Bone marrow (tissue), 2 donors: ENCODE data around the gene HPS1.

Experiments used
- DNase-seq, 2 donors: peaks; one replicate each; lab custom pipeline; 2025; lab: John Stamatoyannopoulos, UW

HPS1 gene

DNA sequence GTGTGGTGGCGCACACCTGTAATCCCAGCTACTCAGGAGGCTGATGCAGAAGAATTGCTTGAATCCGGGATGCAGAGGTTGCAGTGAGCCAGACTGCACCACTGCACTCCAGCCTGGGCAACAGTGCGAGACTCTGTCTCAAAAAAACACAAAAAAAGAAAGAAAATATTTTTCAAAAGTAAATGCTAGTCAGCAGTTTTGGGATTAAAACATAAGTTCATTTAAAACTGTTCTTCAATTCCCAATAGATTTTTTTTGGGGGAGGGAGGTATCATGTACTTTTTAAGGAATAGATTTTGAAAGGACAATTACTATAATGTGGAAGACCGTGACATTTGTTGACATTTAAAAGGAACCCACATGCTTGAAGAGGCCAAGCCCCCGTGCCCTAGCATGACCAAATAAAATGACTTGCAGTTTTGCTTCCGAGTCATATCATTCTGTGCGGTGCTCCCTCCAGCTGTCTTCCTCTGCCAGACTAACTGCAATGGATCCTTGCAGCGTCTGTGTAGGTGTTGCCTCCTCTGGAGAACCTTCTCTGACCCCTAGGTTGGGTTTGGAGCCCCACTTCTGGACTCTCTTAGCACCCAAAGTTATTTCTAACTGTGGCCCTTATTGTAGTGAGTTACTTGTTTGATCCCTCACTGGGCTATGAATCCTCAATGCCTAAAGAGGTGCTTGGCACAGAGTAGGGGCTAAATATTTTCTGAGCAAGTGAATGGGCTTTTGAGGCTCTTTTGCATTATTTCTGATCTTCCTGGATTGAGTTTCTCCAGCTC is 17.4 kb upstream of the HPS1 start:
- no peak for DNase-seq

DNA sequence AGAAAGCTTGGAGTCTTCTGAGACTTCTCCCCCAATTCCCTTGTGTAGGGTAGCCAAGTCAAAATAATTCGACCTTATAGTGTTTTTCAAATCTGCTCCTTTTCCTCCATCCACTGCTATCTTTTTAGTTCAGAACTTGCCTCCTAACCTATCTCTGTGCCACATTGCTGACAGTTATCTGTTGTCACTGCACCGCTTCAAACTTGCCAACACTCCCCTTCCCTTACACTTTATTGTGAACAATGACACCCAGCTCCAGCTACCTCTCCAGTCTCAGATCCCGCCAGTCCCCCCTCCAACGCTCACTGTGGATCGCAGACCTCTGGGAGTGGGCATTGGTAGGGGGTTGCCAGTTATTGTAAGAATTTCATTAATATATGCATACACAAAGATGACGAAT is 16.3 kb upstream of the HPS1 start:
- no peak for DNase-seq

DNA sequence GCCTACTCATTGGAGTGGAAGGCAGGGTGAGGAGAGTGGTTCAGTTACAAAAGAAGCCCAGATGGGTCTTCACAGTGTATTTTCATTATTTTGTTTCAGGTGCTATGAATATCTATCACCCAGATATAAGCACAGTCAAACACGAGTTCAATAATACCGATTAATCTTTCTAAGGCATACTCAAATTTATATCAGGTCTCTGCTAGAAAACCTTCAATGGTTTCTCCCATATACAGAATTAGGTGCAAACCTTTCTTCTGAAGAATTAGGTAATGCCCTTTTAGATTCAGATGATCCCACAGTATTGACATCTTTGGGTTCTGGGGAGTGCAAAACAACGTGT is 14.7 kb upstream of the HPS1 start:
- no peak for DNase-seq

DNA sequence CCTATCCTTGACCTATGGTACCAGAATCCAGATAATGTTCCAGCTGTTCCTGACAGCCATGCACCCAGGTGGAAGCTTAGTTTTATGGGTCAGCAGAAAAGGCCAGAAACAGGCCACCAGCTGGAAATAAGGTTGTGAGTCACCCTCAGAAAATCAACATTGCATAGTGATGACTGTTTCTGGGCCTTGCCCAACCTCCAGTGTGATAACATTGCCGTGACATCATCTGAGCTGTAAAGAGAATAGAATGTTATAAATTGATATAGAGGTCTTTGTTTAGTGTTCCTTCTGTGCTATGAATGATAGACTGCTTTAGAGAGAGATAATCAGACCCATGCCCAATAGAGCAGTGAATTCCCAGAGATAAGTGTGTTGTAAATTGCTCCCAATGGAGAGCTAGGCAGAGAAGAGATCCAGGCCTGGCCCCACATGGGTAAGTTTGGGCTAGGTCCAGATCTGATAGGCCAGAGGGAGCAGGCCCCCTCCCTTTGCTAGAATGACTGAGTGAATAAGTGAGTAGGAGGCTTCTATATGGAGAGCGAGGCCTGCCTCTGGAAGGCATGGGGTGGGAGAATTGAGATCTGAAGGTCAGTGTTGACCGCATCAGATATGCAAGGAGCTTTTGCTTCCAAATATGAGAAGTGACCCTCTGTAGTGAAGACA is 14.2 kb upstream of the HPS1 start:
- DNase-seq: no peak

DNA sequence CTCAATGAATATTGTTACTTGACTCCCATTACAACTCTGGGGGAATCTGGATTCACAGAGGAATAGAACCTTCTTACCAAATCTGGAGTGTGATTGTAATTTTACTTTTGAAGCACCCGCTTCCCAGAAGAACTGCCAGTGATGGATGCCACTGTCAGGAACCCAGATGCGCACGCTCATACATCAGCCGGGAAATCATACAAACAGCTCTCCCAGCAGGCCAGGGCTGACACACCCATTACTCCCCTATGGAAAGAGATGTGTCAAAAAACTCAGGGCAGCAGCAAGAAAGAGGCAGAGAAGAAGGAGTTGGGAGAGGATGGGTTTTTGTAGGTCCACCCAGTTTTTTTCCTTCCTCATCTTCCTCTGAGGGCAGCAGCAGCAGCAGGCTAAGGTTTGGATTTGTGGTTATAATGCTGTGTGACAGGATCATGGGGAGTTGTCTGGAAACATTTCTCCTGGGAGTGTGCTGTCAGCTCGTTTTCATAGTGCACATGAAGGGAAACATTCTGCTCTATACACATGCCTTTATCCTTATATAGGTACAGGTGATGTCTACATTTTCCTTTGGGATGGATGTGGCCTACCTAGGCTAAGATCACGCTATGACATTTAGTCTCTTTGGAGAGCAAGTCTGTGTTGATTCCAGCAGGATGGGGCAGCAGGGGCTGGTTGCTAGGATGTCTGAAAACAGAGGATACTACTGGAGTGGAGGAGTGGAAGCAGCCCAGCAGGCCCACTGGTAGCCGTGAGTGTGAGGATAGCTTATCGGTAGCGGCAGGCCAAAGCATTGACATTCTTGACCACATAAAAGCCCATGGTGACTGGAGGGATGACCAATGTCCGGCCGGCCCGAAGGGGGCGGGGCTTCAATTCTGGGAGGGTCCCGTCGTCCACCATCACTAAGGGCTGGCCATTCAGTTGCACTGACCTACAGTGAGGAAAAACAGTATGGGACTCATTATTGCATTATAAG is 12.4 kb upstream of the HPS1 start:
- DNase-seq: no peak

DNA sequence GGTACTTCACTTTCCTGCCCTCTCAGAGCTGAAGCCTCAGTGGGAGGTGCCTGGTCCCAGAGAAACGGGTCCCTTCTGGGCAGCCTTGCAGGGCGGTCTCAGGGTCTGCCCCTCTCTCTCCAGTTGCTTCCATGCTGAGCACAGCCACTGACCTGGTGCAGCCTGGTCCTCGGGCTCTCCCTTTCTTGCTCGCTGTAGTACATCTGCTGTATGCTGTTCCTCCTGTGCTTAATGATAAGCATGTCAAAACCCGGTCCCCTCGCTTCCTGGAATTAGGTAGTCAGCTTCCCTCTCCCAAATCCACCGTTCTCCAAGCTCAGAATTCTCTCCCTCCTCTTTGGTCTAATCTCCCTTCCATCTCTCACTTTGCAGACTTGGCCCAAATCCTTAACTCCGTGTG is 11.0 kb upstream of the HPS1 start:
- DNase-seq: no peak

DNA sequence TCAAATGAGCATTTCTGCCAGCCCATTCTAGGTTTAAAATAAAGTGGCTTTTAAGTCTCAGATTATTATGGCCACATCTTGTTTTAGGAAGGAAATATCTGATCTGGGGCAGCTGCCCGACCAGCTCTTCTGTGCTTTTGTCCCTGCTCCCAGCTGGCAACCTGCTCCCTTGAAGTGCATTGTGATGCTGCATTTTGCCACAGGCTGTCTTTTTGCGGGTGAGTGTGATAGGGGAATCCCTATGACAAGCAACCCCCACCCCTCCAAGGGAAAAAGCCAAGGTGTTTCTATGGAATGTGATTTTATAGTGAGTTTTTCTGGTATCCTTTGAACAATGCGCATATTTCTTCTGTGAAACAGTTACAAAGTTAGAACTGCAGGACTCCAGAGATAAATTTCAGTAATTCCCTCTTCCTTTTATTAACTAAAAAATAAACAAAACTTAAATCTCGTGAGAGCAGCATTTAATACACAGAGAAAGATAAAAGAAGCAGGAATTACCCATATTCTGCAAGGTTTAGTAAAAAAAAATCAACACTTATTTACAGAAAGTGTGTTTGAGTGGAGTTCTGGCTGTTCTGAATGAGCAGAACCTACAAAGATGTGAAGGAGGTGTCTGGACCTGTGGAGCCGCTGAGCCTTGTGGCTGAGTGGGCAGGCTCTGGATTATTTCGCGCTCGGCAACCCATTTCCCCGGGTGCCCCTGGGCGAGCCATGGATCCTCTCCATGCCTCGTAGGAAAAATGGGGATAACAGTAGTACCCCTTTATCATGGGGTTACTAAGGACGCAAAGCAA is 10.1 kb upstream of the HPS1 start:
- no peak for DNase-seq

DNA sequence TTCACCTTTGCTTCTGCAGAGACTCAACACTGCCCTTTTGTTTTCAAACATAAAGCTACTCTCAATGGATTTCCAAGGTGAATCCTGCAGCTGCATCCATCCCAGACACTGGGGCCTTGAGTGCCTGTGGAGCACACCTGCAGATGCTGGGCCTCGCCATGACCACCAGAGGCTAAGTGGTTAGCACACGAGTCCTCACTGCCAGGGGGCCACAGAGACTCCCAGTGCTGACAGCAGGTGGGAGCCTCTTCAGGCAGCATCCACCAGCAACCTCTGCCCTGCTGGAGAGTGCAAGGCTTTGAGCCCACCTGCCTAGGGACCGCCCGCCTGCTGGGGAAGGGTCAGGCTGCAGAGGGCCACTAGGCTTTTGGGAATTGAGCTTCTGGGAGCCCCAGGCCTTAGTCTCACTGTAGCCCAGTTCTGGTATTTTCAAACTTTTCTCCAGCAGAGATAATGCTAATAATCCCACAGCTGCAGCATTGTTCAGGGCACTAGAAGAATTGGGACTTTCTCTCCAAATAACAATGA is 9.4 kb upstream of the HPS1 start:
- DNase-seq: no peak

DNA sequence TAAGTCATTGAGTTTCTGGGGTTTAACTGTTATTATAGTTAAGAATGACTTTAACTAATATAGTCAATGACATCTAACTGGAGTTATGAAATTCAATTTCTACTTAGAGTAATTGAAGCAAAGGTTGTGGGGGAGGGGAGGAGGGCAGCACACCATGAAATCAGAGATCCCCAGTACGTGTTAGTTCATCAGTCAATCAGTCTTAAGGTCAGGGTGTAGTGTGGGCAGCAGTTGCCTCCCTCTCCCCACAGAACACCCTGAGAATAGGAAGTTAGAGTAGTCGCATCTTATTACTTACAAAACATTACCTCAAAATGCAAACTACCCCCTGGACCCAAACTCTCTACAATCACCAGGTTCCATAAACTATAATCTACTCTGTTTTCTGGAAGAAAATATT is 7.0 kb upstream of the HPS1 start:
- no peak for DNase-seq

DNA sequence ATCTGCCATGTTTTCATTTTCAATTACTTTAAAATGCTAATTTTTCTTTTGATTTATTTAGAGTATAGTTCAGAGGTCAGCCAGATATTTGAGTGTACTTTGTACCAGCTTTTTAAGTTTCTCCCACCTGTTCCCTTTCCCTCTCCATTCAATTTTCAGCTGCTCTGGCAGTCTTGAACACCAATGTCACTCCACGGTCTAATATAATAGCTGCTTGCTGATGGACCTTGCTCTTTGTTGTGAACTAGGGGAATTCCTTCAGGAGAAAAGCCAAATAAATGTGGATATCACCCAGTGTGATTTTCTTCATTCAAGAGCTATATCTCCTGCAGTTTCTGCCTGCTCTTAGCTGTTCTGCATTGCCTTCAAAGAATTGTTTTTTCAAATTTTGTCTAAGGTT is 3.9 kb upstream of the HPS1 start:
- DNase-seq: no peak

DNA sequence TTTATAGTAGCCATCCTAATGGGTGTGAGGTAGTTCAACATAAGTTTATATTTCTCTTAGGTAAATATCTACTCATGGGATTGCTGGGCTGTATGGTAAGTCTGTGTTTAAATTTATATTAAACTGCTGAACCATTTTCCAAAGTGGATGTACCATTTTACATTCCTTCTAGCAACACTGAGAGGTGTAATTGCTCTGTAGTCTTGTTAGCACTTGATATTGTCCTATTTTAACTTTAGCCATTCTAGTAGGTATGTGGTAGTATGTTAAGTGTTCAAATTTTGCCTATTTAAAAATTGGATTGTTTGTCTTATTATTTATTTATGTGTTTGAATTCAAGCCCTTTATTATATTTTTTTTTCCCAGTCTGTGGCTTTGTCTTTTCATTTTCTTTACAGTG is 2.6 kb upstream of the HPS1 start:
- no peak for DNase-seq

DNA sequence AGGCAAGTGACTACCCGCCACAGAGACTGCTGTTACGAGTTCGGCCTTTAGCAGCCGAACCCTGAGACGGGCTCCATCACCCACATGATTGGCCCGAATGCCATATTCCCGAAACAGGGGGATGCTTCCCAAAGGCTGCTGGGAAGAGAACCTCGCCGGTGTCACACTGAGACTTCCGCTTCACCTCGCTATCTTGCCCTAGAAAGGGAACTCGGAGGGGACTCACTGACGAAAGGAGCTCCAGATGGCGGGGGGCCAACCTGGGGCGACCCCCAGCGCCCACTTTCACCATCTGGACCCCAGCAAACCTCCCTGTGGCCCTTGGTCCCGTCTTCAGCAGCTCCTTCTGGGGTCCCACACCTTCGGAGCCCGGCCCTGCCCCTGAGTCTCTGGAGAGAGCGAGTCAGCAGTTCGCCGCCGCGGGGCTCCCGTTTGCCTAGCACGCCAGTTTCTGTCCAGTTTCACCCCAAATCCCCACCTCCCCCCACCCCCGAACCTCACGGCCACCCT is 529 bp downstream of the HPS1 start:
- peak; percentile 3 to 60 for DNase-seq

DNA sequence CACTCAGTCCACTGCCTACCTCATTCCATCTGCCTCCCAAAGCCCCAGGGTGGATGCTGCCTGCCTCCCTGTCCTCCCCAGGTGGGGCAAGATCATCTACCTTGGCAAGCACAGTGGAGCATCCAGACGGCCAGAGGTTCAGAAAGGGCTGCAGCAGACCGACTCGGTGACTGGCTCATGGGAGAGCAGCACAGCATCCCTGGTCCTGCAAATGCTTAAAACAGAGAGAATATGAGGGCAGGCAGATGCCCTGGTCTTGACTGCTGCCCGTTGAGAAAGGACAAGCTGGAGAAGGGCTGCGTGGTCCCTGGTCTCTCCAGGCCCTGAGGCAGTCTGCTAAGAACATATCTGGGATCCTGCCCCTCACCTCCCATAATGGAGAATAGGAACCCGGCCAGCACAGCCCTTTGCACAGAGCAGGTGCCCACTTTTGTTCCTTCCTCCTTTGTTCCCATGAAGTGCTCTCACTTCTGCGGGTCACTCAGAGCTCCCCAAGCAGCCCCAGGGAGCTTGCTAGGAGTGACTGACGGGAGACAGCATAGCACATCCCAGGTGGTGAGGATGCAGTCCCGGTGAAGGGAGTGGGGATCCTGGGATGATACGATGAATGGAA is 1.4 kb downstream of the HPS1 start:
- no peak for DNase-seq

DNA sequence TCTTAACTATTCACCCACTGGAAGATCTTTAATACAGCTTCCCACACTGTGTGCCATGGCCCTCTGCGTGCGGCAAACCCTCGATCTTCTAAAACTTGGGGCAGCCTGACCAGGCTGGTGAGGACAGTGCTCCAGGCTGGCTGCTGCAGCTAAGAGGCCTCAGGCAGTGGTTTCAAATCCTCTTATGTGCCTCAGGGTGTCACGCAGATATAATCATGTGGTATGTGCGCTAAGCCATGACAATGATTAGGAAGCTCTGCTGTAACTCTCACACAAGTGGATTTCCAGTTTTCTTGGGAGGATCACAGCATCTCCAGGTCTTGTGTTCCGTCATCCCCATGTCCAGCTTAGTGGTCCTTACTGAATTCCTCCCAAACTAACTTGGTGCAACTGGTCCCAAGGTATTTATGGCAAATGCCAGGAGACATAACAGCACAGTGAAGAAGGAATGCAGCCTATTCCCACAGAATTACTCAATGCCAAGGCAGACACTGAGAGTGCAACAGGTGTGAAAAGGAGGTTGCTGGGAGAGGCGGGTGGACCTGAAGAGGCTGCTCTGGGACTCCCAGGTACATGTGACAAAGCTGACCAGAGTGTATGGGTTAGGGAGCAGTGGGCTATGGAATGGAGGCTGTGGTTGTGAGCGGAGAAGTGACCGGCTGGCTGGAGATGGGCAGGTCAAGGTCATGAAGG is 2.3 kb downstream of the HPS1 start:
- no peak for DNase-seq

DNA sequence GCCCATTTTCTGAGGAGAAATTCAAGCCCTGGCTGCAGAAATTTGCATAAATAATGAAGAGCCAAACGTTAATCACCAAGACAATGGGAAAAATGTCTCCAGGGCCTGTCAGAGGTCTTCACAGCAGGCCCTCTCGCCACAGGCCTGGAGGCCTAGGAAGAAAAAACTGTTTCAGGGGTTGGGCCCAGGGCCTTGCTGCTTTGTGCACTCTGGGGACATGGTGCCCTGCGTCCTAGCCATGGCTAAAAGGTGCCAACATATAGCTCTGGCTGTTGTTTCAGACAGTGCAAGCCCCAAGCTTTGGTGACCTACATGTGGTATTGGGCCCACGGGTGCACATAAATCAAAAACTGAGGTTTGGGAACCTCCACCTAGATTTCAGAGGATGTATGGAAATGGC is 8.0 kb downstream of the HPS1 start:
- DNase-seq: no peak

DNA sequence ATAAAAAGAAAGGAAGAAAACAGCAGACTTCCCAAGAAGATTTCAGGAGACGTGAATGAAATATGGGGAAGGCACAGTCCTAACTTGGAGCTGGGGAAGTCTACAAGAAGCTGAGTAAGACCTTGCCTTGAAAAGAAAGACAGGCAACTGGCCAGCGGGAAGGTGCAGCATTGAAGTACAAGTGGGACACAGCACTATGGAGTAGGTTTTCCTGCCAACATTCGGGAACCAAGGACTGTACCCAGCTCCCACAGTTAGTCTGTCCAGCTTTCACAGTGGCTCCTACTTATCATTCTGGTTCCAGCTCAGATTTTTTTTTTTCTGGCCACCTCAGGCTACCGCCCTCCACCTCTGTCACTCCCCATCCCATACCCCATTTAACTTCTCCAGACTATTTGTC is 10.0 kb downstream of the HPS1 start:
- DNase-seq: no peak

DNA sequence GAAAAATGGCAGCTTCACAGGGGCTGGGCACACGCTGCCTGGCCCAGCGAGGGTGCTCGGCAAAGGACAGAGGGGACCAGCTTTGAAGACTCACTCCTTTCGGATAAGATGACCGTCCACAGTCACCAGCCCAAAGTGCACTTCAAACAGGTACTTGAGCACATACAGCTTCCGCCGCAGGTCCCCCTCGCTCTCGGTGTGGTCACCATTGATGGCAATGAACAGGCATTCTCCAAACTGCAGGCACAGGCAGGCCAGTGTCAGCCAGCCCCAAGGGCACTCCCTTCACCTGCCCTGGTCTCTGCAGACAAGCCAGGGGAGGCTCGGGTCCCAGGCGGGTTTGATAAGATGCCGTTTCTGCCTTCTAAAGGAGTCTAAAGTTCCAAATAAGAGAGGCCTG is 11.6 kb downstream of the HPS1 start:
- no peak for DNase-seq

DNA sequence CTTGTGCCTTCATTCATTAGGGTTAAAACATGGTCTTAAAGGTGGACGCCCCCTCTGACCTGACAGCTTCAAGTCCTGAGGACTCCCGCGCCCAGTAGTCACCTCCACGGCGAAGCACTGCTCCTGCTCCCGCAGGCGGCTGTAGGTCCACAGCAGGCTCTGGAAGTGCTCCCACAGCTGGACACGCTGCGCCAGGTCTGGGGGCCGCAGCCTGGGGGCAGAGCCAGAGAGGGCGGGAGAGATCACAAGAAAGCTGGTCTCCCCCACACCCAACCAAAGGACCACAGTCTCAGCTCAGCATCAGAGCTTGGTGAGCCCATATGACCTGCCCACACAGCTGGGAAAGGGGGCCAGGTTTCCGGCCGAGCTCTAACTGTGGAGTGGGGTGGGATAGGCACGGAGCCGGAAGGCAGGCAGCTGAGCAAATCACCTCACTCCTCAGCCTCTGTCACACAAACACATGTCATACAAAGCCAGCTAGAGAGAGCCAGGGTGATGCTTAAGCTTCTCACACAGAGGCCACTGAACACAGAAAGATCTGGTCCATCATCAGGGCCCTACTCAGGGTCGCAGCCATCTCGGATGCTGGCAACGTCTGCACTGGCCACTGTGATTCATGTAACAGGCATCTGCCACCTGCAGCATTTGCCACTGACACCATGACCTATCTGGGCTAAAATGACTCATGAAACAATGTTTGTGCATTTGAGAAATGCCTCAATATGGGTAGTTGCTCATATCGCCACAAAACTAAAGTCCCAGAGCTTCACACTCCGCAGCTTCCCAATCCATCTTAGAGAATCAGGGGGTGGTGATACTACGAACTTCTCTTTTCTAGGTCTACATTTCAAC is 12.6 kb downstream of the HPS1 start:
- DNase-seq: no peak

DNA sequence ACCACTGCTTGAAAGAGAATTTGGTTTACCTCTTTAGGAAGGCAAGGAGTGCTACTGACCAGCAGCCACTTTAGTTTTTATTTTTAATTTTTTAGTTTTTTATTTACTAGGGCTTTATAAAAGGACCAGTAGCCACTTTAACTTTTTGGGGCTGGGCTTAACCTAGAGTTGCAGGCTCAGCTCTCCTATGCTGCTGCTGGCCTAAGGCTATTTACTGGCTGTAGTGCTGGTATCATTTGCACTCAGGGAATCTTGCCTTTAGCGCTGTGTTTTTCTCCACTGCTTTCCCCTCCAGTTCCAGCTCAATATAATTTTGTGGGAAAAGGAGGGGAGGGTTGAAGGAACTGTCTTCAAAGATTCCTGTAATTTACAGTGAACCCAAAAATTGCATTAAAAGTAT is 13.4 kb downstream of the HPS1 start:
- no peak for DNase-seq

DNA sequence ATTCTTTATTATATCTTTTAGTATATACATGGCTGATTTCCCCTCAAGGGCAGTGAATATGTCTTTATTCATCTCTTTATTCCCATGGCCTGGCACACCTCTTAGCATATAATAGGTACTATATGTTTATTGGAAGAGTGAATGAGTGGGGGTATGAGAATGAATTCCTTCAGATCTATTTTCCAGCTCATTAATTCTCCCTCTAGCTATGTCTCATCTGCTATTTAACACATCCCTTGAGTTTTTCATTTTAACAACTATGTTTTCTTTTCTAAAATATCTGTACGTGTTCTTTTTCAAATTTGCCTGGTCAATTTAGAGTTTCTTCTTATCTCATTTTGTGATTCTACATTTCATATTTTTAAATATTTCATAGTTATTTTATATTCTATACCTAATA is 14.4 kb downstream of the HPS1 start:
- DNase-seq: no peak
